IMR-90 (cell line): ENCODE data around the gene CSDE1. TPM values are rescaled to one million over a fixed set of nuclear protein-coding genes. Genes with fewer than 3 reads are reported as not detected.

ENCODE experiments used
- ATAC-seq: fragments of 200-7000 bp; cut with Tn5 transposase; 2 replicates; pipeline ENCODE4 v1.9.1; 2020; ENCODE audit warnings: low read depth, mild to moderate bottlenecking, moderate library complexity
- BruUV-seq: library from RNA; stranded (reverse); fragments of 400-500 nt; replicated peaks from 2 replicates; lab custom pipeline; 2021; lab: Mats Ljungman, UMichigan
- CTCF ChIA-PET: fragments of 300-600 bp; formaldehyde crosslinking; extraction: SDS; loops from one replicate; lab custom pipeline; 2021; ENCODE audit warnings: antibody characterized with exemption; lab: Yijun Ruan, JAX
- POLR2A ChIA-PET: fragments of 300-600 bp; sonication (Branson Sonifier 250); formaldehyde crosslinking; loops from one replicate; lab custom pipeline; 2022; ENCODE audit warnings: antibody characterized with exemption; ENCODE audit not compliant: unreplicated experiment; lab: Charles Lee
- DNase-seq: peaks from one replicate; pipeline ENCODE4 v3.0.0; 2013
- H2AFZ ChIP-seq: replicated peaks from 2 replicates; pipeline ENCODE3; 2013; ENCODE audit warnings: low read length, mild to moderate bottlenecking; ENCODE audit not compliant: poor library complexity
- H2AK5ac ChIP-seq: 2 replicates; pipeline ENCODE4 v1.6.1; 2013; ENCODE audit warnings: low read depth, low read length, inconsistent platforms
- H2AK9ac ChIP-seq: replicated peaks from 2 replicates; pipeline ENCODE3; 2013; ENCODE audit warnings: mild to moderate bottlenecking, low read depth, low read length, moderate library complexity; ENCODE audit not compliant: poor library complexity
- H2BK120ac ChIP-seq: 2 replicates; pipeline ENCODE4 v1.6.1; 2013; ENCODE audit warnings: low read depth, low read length, inconsistent platforms
- H2BK15ac ChIP-seq: 3 replicates; pipeline ENCODE4 v1.6.1; 2013; ENCODE audit warnings: low read depth, low read length, inconsistent platforms
- H2BK20ac ChIP-seq: 2 replicates; pipeline ENCODE4 v1.6.1; 2013; ENCODE audit warnings: low read depth, mild to moderate bottlenecking, inconsistent platforms, low read length, moderate library complexity
- H2BK5ac ChIP-seq: 2 replicates; pipeline ENCODE4 v1.6.1; 2013; ENCODE audit warnings: mild to moderate bottlenecking, low read depth, low read length, inconsistent platforms; ENCODE audit not compliant: poor library complexity, severe bottlenecking
- H3K14ac ChIP-seq: replicated peaks from 2 replicates; pipeline ENCODE4 v1.6.1; 2013; ENCODE audit warnings: low read depth, low read length, inconsistent platforms
- H3K18ac ChIP-seq: 2 replicates; pipeline ENCODE4 v1.6.1; 2013; ENCODE audit warnings: low read depth, low read length, control low read depth
- H3K23ac ChIP-seq: 2 replicates; pipeline ENCODE4 v1.6.1; 2013; ENCODE audit warnings: low read depth, low read length, inconsistent platforms
- H3K27ac ChIP-seq: 2 replicates; pipeline ENCODE4 v1.5.1; 2013; ENCODE audit warnings: mild to moderate bottlenecking, control low read depth, low read length; ENCODE audit not compliant: insufficient read depth
- H3K27me3 ChIP-seq: 2 replicates; pipeline ENCODE4 v1.6.1; 2013; ENCODE audit warnings: low read length; ENCODE audit not compliant: control insufficient read depth, insufficient read depth
- H3K36me3 ChIP-seq: 2 replicates; pipeline ENCODE4 v1.6.1; 2013; ENCODE audit warnings: low read length, mixed read lengths; ENCODE audit not compliant: control insufficient read depth, insufficient read depth
- H3K4ac ChIP-seq: 2 replicates; pipeline ENCODE4 v1.6.1; 2013; ENCODE audit warnings: low read depth, low read length, inconsistent platforms
- H3K4me1 ChIP-seq: 2 replicates; pipeline ENCODE4 v1.6.1; 2013; ENCODE audit warnings: low read length, mixed read lengths; ENCODE audit not compliant: control insufficient read depth, insufficient read depth
- H3K4me2 ChIP-seq: 2 replicates; pipeline ENCODE4 v1.6.1; 2013; ENCODE audit warnings: low read depth, mild to moderate bottlenecking, control low read depth, low read length, moderate library complexity
- H3K4me3 ChIP-seq: 2 replicates; pipeline ENCODE4 v1.5.1; 2013; ENCODE audit warnings: low read depth, mild to moderate bottlenecking, control low read depth, low read length, moderate library complexity; ENCODE audit not compliant: insufficient read depth
- H3K56ac ChIP-seq: 2 replicates; pipeline ENCODE4 v1.6.1; 2013; ENCODE audit warnings: low read length, inconsistent platforms; ENCODE audit not compliant: insufficient read depth; ENCODE audit errors: extremely low read depth
- H3K79me1 ChIP-seq, 2 experiments: 2 replicates each; pipeline ENCODE4 v1.6.1; 2013; ENCODE audit warnings: low read length in 2 of 2, inconsistent platforms in 1 of 2, low read depth in 1 of 2
- H3K9ac ChIP-seq: 2 replicates; pipeline ENCODE4 v1.6.1; 2013; ENCODE audit warnings: low read depth, low read length, control low read depth
- H3K9me1 ChIP-seq: 2 replicates; pipeline ENCODE4 v1.6.1; 2013; ENCODE audit warnings: low read length, inconsistent platforms; ENCODE audit not compliant: insufficient read depth
- H3K9me3 ChIP-seq: 2 replicates; pipeline ENCODE4 v1.6.1; 2013; ENCODE audit warnings: low read length; ENCODE audit not compliant: control insufficient read depth, insufficient read depth
- H4K20me1 ChIP-seq: 2 replicates; pipeline ENCODE4 v1.6.1; 2013; ENCODE audit warnings: low read length, inconsistent platforms; ENCODE audit not compliant: insufficient read depth
- H4K5ac ChIP-seq: 2 replicates; pipeline ENCODE4 v1.6.1; 2013; ENCODE audit warnings: mild to moderate bottlenecking, low read depth, low read length, control low read depth
- H4K8ac ChIP-seq, 2 experiments: 2 replicates each; pipeline ENCODE4 v1.6.1; 2013; ENCODE audit warnings: low read depth in 2 of 2, low read length in 2 of 2, control low read depth in 1 of 2, inconsistent platforms in 1 of 2
- H4K91ac ChIP-seq: 2 replicates; pipeline ENCODE4 v1.6.1; 2013; ENCODE audit warnings: low read depth, low read length, inconsistent platforms; ENCODE audit not compliant: insufficient read depth
- BHLHE40 ChIP-seq: fragments of 150-350 bp; IDR thresholded peaks from 2 replicates; pipeline ENCODE4 v1.6.1; 2016; ENCODE audit warnings: mild to moderate bottlenecking, low read depth, low read length
- CHD1 ChIP-seq: IDR thresholded peaks from 2 replicates; pipeline ENCODE4 v1.6.1; 2012; ENCODE audit warnings: low read depth, low read length, improper control_type of control experiment
- MAZ ChIP-seq: IDR thresholded peaks from 2 replicates; pipeline ENCODE4 v1.6.1; 2012; ENCODE audit warnings: low read depth, mild to moderate bottlenecking, low read length, improper control_type of control experiment, moderate library complexity, borderline replicate concordance
- MXI1 ChIP-seq: IDR thresholded peaks from 2 replicates; pipeline ENCODE4 v1.6.1; 2012; ENCODE audit warnings: low read depth, mild to moderate bottlenecking, low read length, moderate library complexity, borderline replicate concordance
- NFE2L2 ChIP-seq: fragments of 150-350 bp; IDR thresholded peaks from 2 replicates; pipeline ENCODE4 v1.6.1; 2016; ENCODE audit warnings: low read depth, mild to moderate bottlenecking, low read length
- POLR2A ChIP-seq: IDR thresholded peaks from 2 replicates; pipeline ENCODE4 v1.6.1; 2012; ENCODE audit warnings: mild to moderate bottlenecking, low read depth, low read length
- RCOR1 ChIP-seq: IDR thresholded peaks from 2 replicates; pipeline ENCODE4 v1.6.1; 2012; ENCODE audit warnings: mild to moderate bottlenecking, low read length, improper control_type of control experiment; ENCODE audit not compliant: insufficient replicate concordance
- WGBS, 2 experiments: methylation state at CpG; one replicate each; pipeline versions ENCODE4 v1.1.5 to v1.1.7; 2013; ENCODE audit warnings: missing lambda C conversion rate in 2 of 2; ENCODE audit not compliant: insufficient read length in 1 of 2; ENCODE audit errors: extremely low coverage in 2 of 2; 5-methylcytosine and 5-hydroxymethylcytosine counted together
- dilution Hi-C: fragments of 300-500 bp; cut with HindIII; formaldehyde crosslinking; loops from one replicate; pipeline ENCODE4 v1.14.3; 2018; ENCODE audit warnings: low sequenced_read_pairs; ENCODE audit not compliant: unreplicated experiment
- in situ Hi-C: fragments of 300-500 bp; cut with MboI; formaldehyde crosslinking; loops from 3 replicates; pipeline ENCODE4 v1.14.3; 2019; ENCODE audit warnings: low sequenced_read_pairs, inconsistent platforms, mixed read lengths
- intact Hi-C: fragments of 100-400 bp; cut with micrococcal nuclease; formaldehyde crosslinking; loops from 2 replicates; pipeline ENCODE4 v1.10.0; 2022
- polyA plus RNA-seq, 3 experiments: library from polyadenylated mRNA; depleted of rRNA; stranded (reverse); fragments of >200 nt; gene quantifications; 2 replicates each; pipeline ENCODE4 v1.2.3, GENCODE V29; 2012; ENCODE audit warnings: low replicate concordance in 1 of 3
- total RNA-seq: library from RNA; depleted of rRNA; stranded (reverse); fragments of >200 nt; gene quantifications from 2 replicates; pipeline ENCODE4 v1.2.3, GENCODE V29; 2012
- TF ChIP-seq, protein P1 (sequence below): fragments of 150-350 bp; IDR thresholded peaks from 2 replicates; pipeline ENCODE4 v1.6.1; 2016; ENCODE audit warnings: low read depth, mild to moderate bottlenecking, low read length, moderate library complexity, borderline replicate concordance
- TF ChIP-seq, protein P2 (sequence below): conservative IDR thresholded peaks from 2 replicates; pipeline ENCODE4 v1.5.1; 2012; ENCODE audit warnings: mild to moderate bottlenecking, low read depth, low read length, improper control_type of control experiment

CSDE1 gene
- total and polyA plus RNA-seq, 2 of the 4 experiments (the other 2 are of a cell fraction), result 190 to 879 TPM

DNA sequence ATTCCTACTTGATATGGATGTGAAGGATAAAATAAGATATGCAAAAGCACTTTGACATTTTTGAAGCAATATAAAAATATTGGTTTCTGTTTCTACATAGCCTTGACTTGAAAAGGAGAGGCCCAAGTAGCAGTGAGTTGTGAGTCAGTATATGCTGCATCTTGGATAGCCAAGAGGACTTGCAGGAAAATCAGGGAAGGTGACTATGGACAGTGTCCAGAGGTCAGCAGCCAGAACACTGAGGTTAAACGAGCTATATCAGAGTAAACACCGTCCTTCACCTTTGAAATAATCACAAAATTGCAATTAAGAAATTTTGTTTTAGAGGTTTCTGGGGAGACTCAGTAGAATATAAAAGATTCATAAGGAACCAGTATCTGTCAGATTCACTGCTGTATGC is 55.9 kb downstream of the CSDE1 start:
- dilution Hi-C loops (no loop called here), intact Hi-C loops (no loop called here), in situ Hi-C loops (loop anchor here (25.0 kb wide), 1 partner anchor 740 kb away; no protein-coding TSS in a partner anchor)
- Histone ChIP-seq H2BK20ac (no peak overlapping the region), H3K4ac (no peak overlapping the region), H3K27ac (no peak overlapping the region), H3K9me1 (no peaks in the 10 kb centered on the region), H3K4me2 (no peak overlapping the region), H3K4me1 (no peaks in the 10 kb centered on the region), H2BK15ac (no peak overlapping the region), H3K27me3 (no peaks in the 10 kb centered on the region; the same call in 1 of the 2 replicates), H2BK120ac (no peak overlapping the region), H4K20me1 (no peaks in the 10 kb centered on the region), H4K5ac (no peak overlapping the region), H2AK5ac (no peak overlapping the region), H2AK9ac (no peak overlapping the region), H3K4me3 (no peak overlapping the region), H3K79me1 (no peaks in the 10 kb centered on the region), H4K8ac (no peak overlapping the region), H3K56ac (no peak overlapping the region), H3K9ac (no peak overlapping the region), H3K18ac (no peak overlapping the region), H2BK5ac (no peak overlapping the region), H3K23ac (no peak overlapping the region), H2AFZ (no peak overlapping the region), H3K9me3 (no peaks in the 10 kb centered on the region), H4K91ac (no peak overlapping the region), H3K14ac (no peak overlapping the region), H3K36me3 (peaks cover 6% of the 10 kb centered on the region; the same call in 1 of the 2 replicates)
- WGBS, 2 experiments, result no CpG with 5 or more reads among the region's 2 CpGs
- no TSS peak for BruUV-seq
- POLR2A ChIA-PET, result interaction anchor here (0.7 kb wide), 1 partner anchor 157 kb away, joined by 3 read pairs; no protein-coding TSS in a partner anchor
- TF ChIP-seq RCOR1 (no peak), MXI1 (no peak), BHLHE40 (no peak), MAZ (no peak), CHD1 (no peak), POLR2A (no peak), NFE2L2 (no peak)
- TF ChIP-seq, protein P1, sequence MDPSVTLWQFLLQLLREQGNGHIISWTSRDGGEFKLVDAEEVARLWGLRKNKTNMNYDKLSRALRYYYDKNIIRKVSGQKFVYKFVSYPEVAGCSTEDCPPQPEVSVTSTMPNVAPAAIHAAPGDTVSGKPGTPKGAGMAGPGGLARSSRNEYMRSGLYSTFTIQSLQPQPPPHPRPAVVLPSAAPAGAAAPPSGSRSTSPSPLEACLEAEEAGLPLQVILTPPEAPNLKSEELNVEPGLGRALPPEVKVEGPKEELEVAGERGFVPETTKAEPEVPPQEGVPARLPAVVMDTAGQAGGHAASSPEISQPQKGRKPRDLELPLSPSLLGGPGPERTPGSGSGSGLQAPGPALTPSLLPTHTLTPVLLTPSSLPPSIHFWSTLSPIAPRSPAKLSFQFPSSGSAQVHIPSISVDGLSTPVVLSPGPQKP, result no peak
- TF ChIP-seq, protein P2, sequence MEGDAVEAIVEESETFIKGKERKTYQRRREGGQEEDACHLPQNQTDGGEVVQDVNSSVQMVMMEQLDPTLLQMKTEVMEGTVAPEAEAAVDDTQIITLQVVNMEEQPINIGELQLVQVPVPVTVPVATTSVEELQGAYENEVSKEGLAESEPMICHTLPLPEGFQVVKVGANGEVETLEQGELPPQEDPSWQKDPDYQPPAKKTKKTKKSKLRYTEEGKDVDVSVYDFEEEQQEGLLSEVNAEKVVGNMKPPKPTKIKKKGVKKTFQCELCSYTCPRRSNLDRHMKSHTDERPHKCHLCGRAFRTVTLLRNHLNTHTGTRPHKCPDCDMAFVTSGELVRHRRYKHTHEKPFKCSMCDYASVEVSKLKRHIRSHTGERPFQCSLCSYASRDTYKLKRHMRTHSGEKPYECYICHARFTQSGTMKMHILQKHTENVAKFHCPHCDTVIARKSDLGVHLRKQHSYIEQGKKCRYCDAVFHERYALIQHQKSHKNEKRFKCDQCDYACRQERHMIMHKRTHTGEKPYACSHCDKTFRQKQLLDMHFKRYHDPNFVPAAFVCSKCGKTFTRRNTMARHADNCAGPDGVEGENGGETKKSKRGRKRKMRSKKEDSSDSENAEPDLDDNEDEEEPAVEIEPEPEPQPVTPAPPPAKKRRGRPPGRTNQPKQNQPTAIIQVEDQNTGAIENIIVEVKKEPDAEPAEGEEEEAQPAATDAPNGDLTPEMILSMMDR, result no peak
- no peak for ATAC-seq
- CTCF ChIA-PET, result interaction anchor here (0.6 kb wide), 1 partner anchor 202 kb away, joined by 3 read pairs; no protein-coding TSS in a partner anchor
- DNase-seq, result no peak
